ENCODE data around the gene IDH3A.

The IDH3A gene

DNA sequence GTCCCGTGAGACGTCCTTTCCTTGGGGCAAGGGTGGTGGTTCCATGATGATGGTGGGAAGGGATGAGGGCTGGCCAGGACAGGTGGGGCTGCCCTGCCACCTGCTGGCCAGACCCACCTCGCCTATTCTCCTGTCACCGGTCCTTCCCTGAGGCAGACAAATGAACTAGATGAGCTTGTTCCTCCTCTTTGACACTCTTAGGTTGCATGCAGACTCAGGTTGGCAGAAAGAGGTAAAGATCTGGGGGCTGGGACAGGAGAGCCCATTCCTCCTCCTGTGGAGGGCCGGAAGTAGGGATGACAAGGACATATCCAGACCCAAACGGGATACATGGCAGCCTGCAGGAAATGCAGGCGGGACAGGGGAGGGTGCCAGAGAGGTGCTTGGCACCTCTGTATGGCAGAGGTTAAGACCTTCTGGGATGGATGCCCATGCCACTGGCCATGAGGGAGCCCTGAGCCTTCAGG is 46.6 kb downstream of the IDH3A start:
- no peaks in the 10 kb centered on the region for H3F3A ChIP-seq (ENCODE audit: insufficient read depth)
- no peak overlapping the region for H2AFZ ChIP-seq (ENCODE audit: low read depth, low read length, severe bottlenecking)
- H3K36me3 ChIP-seq (ENCODE audit: low read length), result no peaks in the 10 kb centered on the region
- no peaks in the 10 kb centered on the region for H3K9me3 ChIP-seq (ENCODE audit: insufficient read depth, low read length)
- no peaks in the 10 kb centered on the region for H3K27me3 ChIP-seq (ENCODE audit: low read length)
- TF ChIP-seq, protein P1, sequence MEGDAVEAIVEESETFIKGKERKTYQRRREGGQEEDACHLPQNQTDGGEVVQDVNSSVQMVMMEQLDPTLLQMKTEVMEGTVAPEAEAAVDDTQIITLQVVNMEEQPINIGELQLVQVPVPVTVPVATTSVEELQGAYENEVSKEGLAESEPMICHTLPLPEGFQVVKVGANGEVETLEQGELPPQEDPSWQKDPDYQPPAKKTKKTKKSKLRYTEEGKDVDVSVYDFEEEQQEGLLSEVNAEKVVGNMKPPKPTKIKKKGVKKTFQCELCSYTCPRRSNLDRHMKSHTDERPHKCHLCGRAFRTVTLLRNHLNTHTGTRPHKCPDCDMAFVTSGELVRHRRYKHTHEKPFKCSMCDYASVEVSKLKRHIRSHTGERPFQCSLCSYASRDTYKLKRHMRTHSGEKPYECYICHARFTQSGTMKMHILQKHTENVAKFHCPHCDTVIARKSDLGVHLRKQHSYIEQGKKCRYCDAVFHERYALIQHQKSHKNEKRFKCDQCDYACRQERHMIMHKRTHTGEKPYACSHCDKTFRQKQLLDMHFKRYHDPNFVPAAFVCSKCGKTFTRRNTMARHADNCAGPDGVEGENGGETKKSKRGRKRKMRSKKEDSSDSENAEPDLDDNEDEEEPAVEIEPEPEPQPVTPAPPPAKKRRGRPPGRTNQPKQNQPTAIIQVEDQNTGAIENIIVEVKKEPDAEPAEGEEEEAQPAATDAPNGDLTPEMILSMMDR (IDR thresholded peaks at IDR 0.05; ENCODE audit: insufficient read depth, low read length, poor library complexity, severe bottlenecking), result peak; percentile 72
- TF ChIP-seq EZH2phosphoT487 (conservative IDR thresholded peaks at IDR 0.05; ENCODE audit: low read length), result no peak
- no peaks in the 10 kb centered on the region for H4K20me1 ChIP-seq (ENCODE audit: low read depth, low read length)
- H3K27ac ChIP-seq (ENCODE audit: low read depth, low read length), result no peak overlapping the region
- H3K4me2 ChIP-seq (ENCODE audit: low read depth, low read length, poor library complexity, severe bottlenecking), result no peak overlapping the region
- no peak overlapping the region for H3K4me3 ChIP-seq (ENCODE audit: insufficient read depth, low read length, poor library complexity, severe bottlenecking)
- H3K9me2 ChIP-seq (replicated peaks; ENCODE audit: insufficient read depth, low read length), result no peaks in the 10 kb centered on the region
- no peaks in the 10 kb centered on the region for H3K79me2 ChIP-seq (ENCODE audit: insufficient read depth, low read length)
- no peak overlapping the region for H3K9ac ChIP-seq (ENCODE audit: low read length)

DNA sequence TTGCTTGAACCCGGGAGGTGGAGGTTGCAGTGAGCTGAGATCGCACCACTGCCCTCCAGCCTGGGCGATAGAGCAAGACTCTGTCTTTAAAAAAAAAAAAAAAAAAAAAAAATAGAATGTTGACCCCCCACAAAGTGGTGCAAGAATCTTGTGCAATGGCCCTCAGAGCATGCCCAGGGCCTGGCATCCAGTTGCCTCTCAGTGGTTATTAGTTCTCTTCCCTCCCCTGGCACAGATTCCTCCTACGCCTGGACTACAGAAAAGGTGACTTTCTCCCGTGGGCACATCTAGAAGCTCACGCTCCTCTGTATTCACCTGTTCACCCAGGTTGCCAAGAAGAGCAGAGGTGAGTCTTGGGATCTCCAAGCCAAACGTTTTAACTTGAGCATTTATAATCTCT is 48.5 kb downstream of the IDH3A start:
- Histone ChIP-seq H3K9ac (ENCODE audit: low read length) (no peak overlapping the region), H3K4me3 (ENCODE audit: insufficient read depth, low read length, poor library complexity, severe bottlenecking) (no peak overlapping the region), H3K79me2 (ENCODE audit: insufficient read depth, low read length) (no peaks in the 10 kb centered on the region), H3K27me3 (ENCODE audit: low read length) (no peaks in the 10 kb centered on the region), H3K27ac (ENCODE audit: low read depth, low read length) (no peak overlapping the region), H3K9me2 (replicated peaks; ENCODE audit: insufficient read depth, low read length) (no peaks in the 10 kb centered on the region), H3K36me3 (ENCODE audit: low read length) (no peaks in the 10 kb centered on the region), H3K4me2 (ENCODE audit: low read depth, low read length, poor library complexity, severe bottlenecking) (no peak overlapping the region), H3K9me3 (ENCODE audit: insufficient read depth, low read length) (no peaks in the 10 kb centered on the region), H2AFZ (ENCODE audit: low read depth, low read length, severe bottlenecking) (no peak overlapping the region), H3F3A (ENCODE audit: insufficient read depth) (no peaks in the 10 kb centered on the region), H4K20me1 (ENCODE audit: low read depth, low read length) (no peaks in the 10 kb centered on the region)
- TF ChIP-seq, protein P1 (IDR thresholded peaks at IDR 0.05; ENCODE audit: insufficient read depth, low read length, poor library complexity, severe bottlenecking), result no peak
- TF ChIP-seq EZH2phosphoT487 (conservative IDR thresholded peaks at IDR 0.05; ENCODE audit: low read length), result no peak

DNA sequence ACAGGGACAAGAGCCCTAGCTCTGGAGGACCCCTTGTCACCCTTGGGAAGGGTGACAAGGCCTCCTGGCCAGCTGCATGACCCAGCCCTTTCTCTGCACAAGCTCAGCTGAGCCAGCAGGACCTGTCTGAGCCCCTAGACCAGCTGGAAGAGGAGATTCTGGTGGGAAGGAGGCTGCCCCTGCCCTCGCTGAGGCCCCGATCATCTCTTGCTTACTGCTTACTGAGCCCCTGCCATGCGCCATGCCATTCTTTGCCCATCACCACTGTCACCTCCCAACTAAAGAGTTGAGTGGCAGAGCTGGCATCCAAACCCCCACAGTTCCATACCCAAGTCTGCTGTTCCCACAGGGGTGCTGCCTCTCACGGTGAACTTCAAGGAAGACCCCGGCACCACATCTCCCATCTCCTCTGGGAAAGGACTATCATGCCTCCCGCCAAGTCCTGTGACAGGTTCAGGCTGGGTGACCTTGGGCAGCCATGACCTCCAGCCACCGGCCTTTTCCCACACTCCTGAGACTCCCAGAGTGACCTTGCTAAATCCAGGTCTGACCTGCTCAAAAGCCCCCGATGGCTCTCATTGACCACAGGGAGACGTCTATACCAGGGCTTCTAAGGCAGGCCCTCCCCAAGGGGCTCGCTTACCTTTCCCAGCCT is 51.2 kb downstream of the IDH3A start:
- H4K20me1 ChIP-seq (ENCODE audit: low read depth, low read length), result no peaks in the 10 kb centered on the region
- no peak overlapping the region for H3K27ac ChIP-seq (ENCODE audit: low read depth, low read length)
- no peaks in the 10 kb centered on the region for H3K27me3 ChIP-seq (ENCODE audit: low read length)
- H3K9me2 ChIP-seq (replicated peaks; ENCODE audit: insufficient read depth, low read length), result no peaks in the 10 kb centered on the region
- H3K79me2 ChIP-seq (ENCODE audit: insufficient read depth, low read length), result no peaks in the 10 kb centered on the region
- H3K4me3 ChIP-seq (ENCODE audit: insufficient read depth, low read length, poor library complexity, severe bottlenecking), result no peak overlapping the region
- H3K4me2 ChIP-seq (ENCODE audit: low read depth, low read length, poor library complexity, severe bottlenecking), result no peak overlapping the region
- TF ChIP-seq, protein P1 (IDR thresholded peaks at IDR 0.05; ENCODE audit: insufficient read depth, low read length, poor library complexity, severe bottlenecking), result no peak
- no peak for TF ChIP-seq EZH2phosphoT487 (conservative IDR thresholded peaks at IDR 0.05; ENCODE audit: low read length)
- H3F3A ChIP-seq (ENCODE audit: insufficient read depth), result no peaks in the 10 kb centered on the region
- no peaks in the 10 kb centered on the region for H3K36me3 ChIP-seq (ENCODE audit: low read length)
- H3K9ac ChIP-seq (ENCODE audit: low read length), result no peak overlapping the region
- H3K9me3 ChIP-seq (ENCODE audit: insufficient read depth, low read length), result no peaks in the 10 kb centered on the region
- H2AFZ ChIP-seq (ENCODE audit: low read depth, low read length, severe bottlenecking), result no peak overlapping the region
